Ovary (tissue), 3 donors: ENCODE results near the gene TMEM179B.

ENCODE experiments used
- CTCF ChIP-seq, 3 donors: fragments of 450-650 bp in 2 of 3; fragments of 200-600 bp in 1 of 3; IDR thresholded peaks; one replicate each; pipeline versions ENCODE4 v1.5.1 to v1.8.0; 2016 to 2022; ENCODE audit warnings: antibody characterized with exemption in 3 of 3, mild to moderate bottlenecking in 1 of 3
- EP300 ChIP-seq: sonication (generic); formaldehyde crosslinking; IDR thresholded peaks from one replicate; pipeline ENCODE4 v1.6.1; 2017; ENCODE audit warnings: antibody characterized with exemption
- donor health status: DM: no; HTN: no; CAD: no.

- no peak for TF ChIP-seq EP300
- no peak for TF ChIP-seq CTCF (IDR thresholded peaks at IDR 0.05)
Measured at GRCh38 chr11:62774407-62774806, 12.8 kb upstream of the TMEM179B start.
